HG03565 (cell line): ENCODE measurements around the gene FAM20C.

ENCODE experiments used
- ATAC-seq: cut with Tn5 transposase; IDR thresholded peaks from one replicate; pipeline ENCODE4 v1.9.1; 2021; ENCODE audit warnings: mild to moderate bottlenecking, moderate library complexity; ENCODE audit not compliant: unreplicated experiment

The FAM20C gene

DNA sequence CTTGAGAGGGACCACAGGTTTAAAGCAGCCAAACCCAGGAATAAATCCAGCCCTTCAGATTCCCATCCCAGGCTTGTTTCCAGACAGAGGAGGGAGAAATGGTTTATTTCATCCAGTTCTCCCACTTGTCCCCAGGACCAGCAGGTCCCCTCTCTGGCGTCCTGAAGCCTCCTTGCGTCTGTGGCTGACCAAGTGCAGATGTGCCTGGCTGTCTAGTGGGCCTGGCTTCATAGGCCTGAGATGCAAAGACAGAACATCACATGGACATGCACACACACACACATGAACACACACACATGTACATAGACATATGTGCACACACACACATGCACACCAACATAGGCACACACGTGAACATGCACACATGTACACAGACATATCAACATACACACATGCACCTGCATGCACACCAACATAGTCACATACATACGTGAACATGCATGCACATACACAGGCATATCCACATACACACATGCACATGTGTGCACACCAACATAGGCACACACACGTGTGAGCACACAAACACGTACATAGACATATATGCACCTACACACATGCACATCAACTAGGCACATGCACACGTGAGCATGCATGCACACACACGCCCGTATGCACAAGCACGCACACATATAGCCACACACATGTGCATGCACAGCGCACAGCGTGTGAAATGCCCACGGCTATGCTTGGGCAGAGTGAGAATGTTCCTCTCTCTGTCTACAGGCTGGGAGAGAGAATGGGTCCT lies 108.3 kb downstream of the FAM20C start:
- no peak for ATAC-seq

DNA sequence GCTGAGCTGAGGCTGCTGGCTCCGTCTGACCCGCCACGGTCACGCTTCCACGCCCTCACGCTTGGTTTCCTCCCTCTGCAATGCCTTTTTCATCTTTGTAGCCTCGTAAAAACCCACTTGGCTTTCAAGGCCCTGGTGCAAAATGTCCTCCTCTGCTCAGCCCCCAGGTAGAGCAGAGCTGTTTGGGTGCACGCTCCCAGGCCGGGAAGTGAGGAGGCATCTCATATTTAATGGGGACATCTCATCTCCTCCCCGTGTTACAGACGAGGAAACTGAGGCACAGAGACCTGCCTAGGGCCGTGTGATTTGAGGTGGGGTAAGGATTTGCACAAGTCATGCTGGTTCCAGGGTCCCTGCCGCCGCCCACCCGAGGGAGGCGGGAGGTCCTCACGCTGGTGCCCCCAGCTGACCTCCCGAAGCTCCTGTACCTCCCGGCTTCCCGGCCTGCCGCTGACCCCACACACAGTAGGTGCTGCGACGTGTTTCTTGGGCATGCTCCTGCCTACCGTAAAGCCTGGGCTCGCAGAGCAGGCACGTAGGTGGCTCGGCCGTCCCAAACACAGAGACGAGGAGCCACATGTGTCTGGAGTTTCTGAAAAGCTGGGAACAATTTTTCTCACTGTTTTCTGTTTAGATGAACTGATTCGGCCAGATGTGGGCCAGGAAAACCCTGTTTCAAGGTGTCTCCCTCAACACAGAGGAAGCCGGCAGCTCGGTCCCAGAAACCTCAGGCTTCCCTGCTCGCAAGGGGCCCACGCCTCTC lies 109.1 kb downstream of the FAM20C start:
- no peak for ATAC-seq

DNA sequence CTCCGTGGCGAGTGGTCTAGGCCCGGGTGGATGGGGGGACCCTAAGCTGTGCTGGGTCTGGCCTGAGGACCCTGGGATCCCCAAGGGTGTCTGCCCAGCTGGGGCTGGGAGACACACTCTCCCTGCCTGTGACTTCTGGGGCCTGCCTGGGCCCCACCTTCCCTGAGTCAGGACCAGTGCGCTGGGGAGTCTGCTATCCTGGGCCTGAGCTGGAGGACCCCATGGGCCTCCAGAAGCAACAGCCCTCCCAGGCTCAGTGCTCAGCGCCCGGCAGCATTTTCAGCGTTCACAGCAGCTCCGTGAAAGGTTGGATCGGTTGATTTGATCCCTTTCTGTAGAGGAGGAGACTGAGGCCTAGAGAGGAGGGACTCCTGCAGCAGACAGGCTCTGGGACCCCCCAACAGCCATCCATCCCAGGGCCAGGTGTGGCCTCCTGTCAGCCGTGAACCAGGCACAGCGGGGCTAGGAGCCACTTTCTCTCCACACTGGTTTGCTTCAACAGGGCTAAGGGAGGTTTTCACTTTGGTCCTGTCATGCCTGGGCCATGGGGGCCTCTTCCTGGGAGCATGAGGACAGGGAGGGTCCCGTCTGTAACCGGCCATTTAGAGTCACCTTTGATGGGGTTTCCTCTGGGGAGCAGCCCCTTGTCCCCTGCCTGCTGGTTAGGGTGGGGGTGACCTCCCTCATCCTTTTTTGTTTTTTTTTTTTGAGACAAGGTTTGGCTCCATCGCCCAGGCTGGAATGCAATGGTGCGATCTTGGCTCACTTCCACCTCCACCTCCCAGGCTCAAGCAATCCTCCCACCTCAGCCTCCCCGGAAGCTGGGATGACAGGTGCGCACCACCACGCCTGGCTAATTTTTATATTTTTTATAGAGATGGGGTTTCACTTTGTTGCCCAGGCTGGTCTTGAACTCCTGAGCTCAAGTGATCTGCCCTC lies 110.0 kb downstream of the FAM20C start:
- ATAC-seq = no peak

DNA sequence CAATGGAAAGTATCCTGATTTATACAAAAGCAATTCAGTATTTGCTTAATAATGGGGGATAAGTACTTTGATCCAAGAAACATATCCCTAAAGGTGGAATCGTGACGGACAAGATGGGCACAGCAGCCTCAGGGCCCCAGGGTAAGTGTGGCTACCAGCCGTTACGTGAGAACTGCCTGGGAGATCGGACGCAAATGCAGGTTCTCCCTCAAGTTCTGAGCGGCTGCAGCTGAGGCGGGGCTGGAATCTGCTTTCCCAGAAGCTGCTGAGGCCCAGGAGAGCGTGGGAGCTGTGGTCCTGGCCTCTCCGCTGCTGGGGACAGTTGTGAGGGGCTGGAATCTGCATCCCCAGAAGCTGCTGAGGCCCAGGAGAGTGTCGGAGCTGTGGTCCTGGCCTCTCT lies 111.1 kb downstream of the FAM20C start:
- no peak for ATAC-seq

DNA sequence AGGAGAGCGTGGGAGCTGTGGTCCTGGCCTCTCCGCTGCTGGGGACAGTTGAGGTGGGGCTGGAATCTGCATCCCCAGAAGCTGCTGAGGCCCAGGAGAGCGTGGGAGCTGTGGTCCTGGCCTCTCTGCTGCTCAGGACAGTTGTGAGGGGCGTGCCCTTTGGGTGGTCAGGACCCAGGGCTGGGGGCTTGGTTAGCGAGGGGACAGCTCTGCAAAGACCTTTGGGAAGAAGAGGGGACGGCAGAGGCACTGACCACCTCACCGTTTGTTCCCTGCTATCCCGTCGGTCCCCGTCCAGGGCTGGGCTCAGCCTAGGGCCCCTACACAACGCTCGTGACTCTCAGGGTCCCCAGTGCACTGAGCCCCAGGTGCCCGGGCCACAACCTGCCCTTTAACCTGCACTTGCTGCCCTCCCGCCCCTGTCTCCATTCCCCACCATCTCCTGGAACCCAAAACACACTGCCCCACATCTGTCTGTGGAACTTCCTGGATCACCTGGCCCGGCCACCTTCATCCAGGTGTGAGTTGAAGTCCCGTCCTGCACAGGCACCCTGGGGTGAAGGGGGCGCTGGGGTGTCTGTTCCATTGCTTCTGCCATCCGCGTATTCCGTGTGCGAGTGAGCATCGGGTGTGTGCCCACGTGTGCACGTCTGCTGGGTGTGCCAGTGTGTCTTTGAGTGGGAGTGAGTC lies 111.7 kb downstream of the FAM20C start:
- ATAC-seq = no peak

DNA sequence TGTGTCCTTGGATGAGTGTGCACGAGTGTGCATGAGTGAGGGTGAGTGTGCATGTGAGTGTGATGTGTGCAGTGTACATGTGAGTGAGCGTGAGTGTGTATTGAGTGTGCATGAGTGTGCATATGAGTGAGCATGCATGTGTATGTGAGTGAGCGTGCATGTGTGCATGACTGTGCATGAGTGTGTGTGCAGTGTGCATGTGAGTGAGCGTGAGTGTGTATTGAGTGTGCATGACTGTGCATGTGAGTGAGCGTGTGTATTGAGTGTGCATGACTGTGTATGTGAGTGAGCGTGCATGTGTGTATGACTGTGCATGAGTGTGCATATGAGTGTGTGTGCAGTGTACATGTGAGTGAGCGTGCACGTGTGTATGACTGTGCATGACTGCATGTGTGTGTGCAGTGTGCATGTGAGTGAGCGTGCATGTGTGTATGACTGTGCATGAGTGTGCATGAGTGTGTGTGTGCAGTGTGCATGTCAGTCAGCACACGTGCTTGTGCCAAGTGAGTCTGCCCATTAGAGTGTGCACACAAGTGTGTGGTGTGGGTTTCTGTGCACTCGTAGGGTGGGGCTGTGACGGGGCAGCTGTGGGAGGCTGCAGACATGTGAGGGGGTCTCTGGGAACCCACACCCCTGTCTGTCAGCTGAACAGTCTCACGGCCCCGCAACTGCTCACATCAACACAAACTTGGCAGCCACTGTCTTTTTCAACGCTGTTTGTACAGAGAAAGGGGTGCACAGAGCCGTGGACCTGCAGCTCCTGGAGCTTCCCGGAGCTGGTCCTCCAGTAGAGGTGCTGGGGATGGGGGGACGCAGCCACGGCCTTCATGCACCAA lies 112.4 kb downstream of the FAM20C start:
- ATAC-seq = no peak

DNA sequence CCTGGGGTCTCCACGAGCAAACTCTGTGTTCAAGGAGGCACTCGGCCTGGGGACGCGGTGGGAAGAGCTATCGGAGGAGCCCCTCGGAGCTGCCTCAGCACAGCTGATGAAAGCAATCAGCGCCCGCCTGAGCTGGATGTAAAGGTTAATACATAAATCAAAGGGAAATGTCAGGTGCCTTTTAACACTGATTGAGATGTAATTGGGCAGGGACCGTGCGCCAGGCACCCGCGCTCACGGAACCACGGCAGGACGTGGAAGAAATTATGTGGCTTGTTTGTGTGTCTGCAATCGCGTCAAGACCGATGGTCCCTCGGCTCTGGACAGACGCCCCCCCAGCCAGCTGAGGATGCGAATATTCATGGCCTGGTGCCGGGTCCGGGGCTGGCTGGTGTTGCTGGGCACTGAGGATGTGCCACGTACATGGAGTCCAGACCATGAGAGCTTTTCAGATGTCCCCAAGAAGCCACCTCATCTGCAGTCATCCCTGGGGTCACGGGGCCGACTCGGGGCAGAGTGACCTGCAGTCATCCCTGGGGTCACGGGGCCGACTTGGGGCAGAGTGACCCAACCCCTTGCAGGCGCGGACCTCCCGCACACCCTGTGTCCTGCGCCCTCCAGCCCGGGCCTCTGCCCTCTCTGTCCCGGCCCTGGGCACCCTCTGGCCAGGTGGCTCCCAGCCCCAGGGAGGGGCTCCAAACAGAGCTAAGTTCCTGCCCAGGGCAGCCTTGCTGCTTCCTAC lies 113.2 kb downstream of the FAM20C start:
- ATAC-seq = no peak

DNA sequence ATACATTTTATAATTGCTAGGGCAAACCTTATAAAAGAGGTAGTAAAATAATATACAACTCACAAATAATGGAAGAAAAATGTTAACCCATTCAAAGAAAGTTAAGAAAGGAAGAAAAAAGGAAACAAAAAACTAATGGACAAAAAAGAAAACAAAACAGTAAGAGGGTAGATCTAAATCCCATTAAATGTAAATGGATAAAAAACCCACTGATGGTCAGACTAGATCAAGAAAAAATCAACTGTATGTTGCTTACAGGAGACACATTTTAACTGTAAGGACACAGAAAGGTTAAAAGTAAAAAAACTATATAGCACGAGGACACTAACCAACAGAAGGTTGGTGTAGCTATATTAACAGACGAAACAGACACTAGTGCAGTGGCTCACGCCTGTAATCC lies 115.6 kb downstream of the FAM20C start:
- ATAC-seq = no peak

DNA sequence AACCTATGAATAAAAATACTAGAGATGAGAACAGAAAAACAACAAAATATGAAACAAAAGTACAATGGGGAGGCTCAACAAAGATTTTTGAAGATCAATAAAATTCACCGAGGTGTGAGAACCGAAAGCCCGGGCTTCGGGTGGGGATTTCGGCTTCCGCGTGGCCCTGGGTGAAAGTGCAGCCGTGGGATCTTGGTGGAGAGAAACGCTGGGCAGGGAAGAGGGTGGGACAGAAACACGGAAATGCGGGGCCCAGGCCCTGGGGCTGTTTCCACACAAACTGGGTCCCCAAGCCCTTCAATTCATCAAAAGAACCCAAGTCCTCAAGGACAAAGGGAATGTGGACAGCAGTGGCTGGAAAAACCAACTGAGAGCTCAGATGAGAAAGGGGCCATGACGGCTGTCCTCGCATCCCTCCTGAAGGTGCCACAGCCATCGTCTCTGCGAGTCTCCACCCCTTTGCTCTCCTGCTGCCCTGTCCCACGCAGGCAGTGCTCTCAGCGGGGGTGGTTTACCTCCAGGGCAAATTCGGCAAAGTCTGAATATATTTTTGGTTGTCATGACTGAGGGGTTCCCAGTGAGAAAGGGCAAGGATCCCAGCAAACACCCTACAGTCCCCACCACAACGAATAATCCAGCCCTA lies 117.3 kb downstream of the FAM20C start:
- no peak for ATAC-seq
